Activated CD4-positive, alpha-beta memory T cell treated with anti-CD3 and anti-CD28 coated beads, Interleukin-2, amount 10 ng/mL, durations not matched to agents 7 days and 5 days (primary cell): Measurements from ENCODE around the gene PDGFD. TPM values are rescaled to one million over a fixed set of nuclear protein-coding genes. Genes with fewer than 3 reads are reported as not detected.

Experiments used
- CTCF ChIA-PET: fragments of 350-600 bp; sonication (Branson Sonifier 250); formaldehyde crosslinking; loops from one replicate; lab custom pipeline; 2021; ENCODE audit warnings: antibody characterized with exemption, inconsistent platforms; lab: Charles Lee
- POLR2A ChIA-PET: fragments of 350-600 bp; sonication (Branson Sonifier 250); formaldehyde crosslinking; loops from one replicate; lab custom pipeline; 2021; ENCODE audit warnings: antibody characterized with exemption; lab: Charles Lee
- DNase-seq: peaks from one replicate; pipeline ENCODE4 v3.0.0-alpha.2; 2020
- H3K27ac Mint-ChIP-seq: one replicate; pipeline ENCODE4 v1.8.0; 2021; ENCODE audit warnings: mild to moderate bottlenecking, mixed read lengths
- H3K27me3 Mint-ChIP-seq: one replicate; pipeline ENCODE4 v1.8.0; 2021; ENCODE audit warnings: mixed read lengths
- H3K36me3 Mint-ChIP-seq: one replicate; pipeline ENCODE4 v1.8.0; 2021; ENCODE audit warnings: low read depth, mixed read lengths
- H3K4me1 Mint-ChIP-seq: one replicate; pipeline ENCODE4 v1.8.0; 2021; ENCODE audit warnings: mixed read lengths
- H3K4me3 Mint-ChIP-seq: one replicate; pipeline ENCODE4 v1.8.0; 2021; ENCODE audit warnings: mild to moderate bottlenecking, mixed read lengths
- H3K9me3 Mint-ChIP-seq: one replicate; pipeline ENCODE4 v1.8.0; 2021; ENCODE audit warnings: mixed read lengths
- total RNA-seq, 2 experiments: library from RNA; stranded (reverse); gene quantifications; one replicate each; pipeline ENCODE4 v1.2.3, GENCODE V29; 2021

The PDGFD gene
- total RNA-seq, 2 experiments from 2014 or later, result not detected

- Mint-ChIP-seq H3K4me3 (no peak overlapping the region), H3K27ac (no peak overlapping the region), H3K36me3 (no peaks in the 10 kb centered on the region), H3K4me1 (no peaks in the 10 kb centered on the region), H3K27me3 (no peaks in the 10 kb centered on the region), H3K9me3 (no peaks in the 10 kb centered on the region)
- ChIA-PET POLR2A (no interaction called here), CTCF (no interaction called here)
- no peak for DNase-seq
Measured at GRCh38 chr11:103872748-103873147, 291.2 kb downstream of the PDGFD start.

DNA sequence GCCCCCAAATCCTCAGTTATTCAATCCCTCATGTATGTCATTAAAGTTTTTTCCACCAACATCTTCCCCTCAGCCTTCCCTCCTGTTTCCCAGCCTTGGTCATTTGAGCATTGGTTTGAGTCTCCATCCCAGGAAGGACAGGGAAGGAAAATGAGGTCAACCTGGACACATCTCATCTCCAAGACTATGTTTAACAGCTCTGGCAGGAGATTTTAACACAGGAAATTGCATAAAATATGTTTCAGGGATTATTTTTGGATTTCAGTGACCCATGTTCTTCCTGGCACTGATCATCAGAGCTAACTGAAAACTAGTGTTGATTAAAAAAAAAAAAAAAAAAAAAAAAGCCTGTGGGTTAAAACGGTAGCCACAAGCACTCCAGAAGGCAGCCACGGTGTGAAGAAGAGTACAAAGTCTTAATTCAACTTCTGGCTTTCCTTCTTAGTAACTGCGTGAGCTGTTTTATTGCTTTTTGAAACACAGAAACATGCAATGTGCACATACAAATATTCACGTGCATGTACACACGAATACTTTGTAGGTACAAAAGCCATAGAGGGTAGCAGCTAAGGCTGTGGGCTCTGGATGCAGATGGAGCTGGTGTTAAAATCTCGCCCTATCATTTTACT lies 291.9 kb downstream of the PDGFD start:
- Mint-ChIP-seq H3K4me1 (no peaks in the 10 kb centered on the region), H3K9me3 (no peaks in the 10 kb centered on the region), H3K4me3 (no peak overlapping the region), H3K27ac (no peak overlapping the region), H3K27me3 (no peaks in the 10 kb centered on the region), H3K36me3 (no peaks in the 10 kb centered on the region)
- CTCF ChIA-PET, result no interaction called here
- no peak for DNase-seq
- POLR2A ChIA-PET, result no interaction called here

GRCh38 chr11:103870821-103871309 lies 293.1 kb downstream of the PDGFD start:
- ChIA-PET CTCF (no interaction called here), POLR2A (no interaction called here)
- DNase-seq, result no peak
- no peaks in the 10 kb centered on the region for H3K9me3 Mint-ChIP-seq
- no peaks in the 10 kb centered on the region for H3K36me3 Mint-ChIP-seq
- H3K4me1 Mint-ChIP-seq, result no peaks in the 10 kb centered on the region
- H3K4me3 Mint-ChIP-seq, result no peak overlapping the region
- H3K27ac Mint-ChIP-seq, result no peak overlapping the region
- no peaks in the 10 kb centered on the region for H3K27me3 Mint-ChIP-seq

DNA sequence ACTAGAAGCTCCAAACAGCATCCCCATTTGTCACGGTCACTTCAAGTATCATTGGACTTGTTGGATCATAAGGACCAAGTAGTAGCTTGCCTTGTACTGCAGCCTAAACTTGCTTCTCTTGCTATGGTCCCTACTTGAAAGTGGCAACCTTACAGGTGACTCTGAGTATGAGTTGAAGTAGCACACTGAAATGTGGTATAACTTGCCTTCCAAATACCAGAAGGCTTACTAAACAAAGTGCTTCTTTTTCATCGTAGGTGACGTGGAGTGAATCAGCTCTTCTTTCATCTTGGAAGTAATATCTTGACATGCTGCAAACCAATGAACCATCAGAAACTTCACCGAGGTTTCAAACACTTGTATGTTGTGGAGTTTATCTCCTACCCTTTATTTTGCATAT lies 296.5 kb downstream of the PDGFD start:
- Mint-ChIP-seq H3K4me3 (no peak overlapping the region), H3K27me3 (no peaks in the 10 kb centered on the region), H3K36me3 (no peaks in the 10 kb centered on the region), H3K27ac (no peak overlapping the region), H3K4me1 (no peaks in the 10 kb centered on the region), H3K9me3 (no peaks in the 10 kb centered on the region)
- CTCF ChIA-PET, result no interaction called here
- DNase-seq, result no peak
- POLR2A ChIA-PET, result no interaction called here

- Mint-ChIP-seq H3K9me3 (no peaks in the 10 kb centered on the region), H3K27me3 (no peaks in the 10 kb centered on the region), H3K4me3 (no peak overlapping the region), H3K4me1 (no peaks in the 10 kb centered on the region), H3K27ac (no peak overlapping the region), H3K36me3 (no peaks in the 10 kb centered on the region)
- ChIA-PET POLR2A (no interaction called here), CTCF (no interaction called here)
- no peak for DNase-seq
Measured at GRCh38 chr11:103863497-103863896, 300.4 kb downstream of the PDGFD start.

DNA sequence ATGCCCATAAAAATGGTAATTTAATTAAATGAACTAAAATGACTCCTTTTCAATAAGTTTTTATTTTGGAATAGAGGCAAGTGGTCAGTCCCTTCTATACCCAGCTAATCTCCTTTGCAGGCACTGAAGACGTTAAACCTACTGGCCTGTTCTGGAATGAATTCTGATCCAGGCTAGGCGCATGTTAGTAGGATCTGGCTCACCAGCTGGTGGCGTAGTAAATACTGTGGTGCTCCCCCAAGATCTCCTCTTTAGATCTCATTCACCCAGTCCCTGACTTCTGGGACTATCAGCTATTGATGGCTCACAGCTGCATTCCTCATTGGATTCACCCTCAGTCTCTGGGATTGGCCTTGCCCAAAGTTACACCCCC lies 301.2 kb downstream of the PDGFD start:
- Mint-ChIP-seq H3K4me1 (no peaks in the 10 kb centered on the region), H3K4me3 (no peak overlapping the region), H3K27me3 (no peaks in the 10 kb centered on the region), H3K9me3 (no peaks in the 10 kb centered on the region), H3K27ac (no peak overlapping the region), H3K36me3 (no peaks in the 10 kb centered on the region)
- ChIA-PET POLR2A (no interaction called here), CTCF (no interaction called here)
- no peak for DNase-seq

GRCh38 chr11:103862094-103862801 lies 301.7 kb downstream of the PDGFD start:
- H3K27me3 Mint-ChIP-seq, result no peaks in the 10 kb centered on the region
- no peaks in the 10 kb centered on the region for H3K9me3 Mint-ChIP-seq
- ChIA-PET CTCF (interaction anchor here (1.5 kb wide), 1 partner anchor 180 kb away, joined by 4 read pairs; no protein-coding TSS in a partner anchor), POLR2A (no interaction called here)
- H3K27ac Mint-ChIP-seq, result no peak overlapping the region
- H3K36me3 Mint-ChIP-seq, result no peaks in the 10 kb centered on the region
- no peak for DNase-seq
- H3K4me1 Mint-ChIP-seq, result no peaks in the 10 kb centered on the region
- no peak overlapping the region for H3K4me3 Mint-ChIP-seq

Other genes with a start within 250 kb of the PDGFD start
- gene DDI1, start 127.5 kb downstream of the PDGFD start, total RNA-seq, result not detected